ENCODE data around the gene NEURL1.

DNA sequence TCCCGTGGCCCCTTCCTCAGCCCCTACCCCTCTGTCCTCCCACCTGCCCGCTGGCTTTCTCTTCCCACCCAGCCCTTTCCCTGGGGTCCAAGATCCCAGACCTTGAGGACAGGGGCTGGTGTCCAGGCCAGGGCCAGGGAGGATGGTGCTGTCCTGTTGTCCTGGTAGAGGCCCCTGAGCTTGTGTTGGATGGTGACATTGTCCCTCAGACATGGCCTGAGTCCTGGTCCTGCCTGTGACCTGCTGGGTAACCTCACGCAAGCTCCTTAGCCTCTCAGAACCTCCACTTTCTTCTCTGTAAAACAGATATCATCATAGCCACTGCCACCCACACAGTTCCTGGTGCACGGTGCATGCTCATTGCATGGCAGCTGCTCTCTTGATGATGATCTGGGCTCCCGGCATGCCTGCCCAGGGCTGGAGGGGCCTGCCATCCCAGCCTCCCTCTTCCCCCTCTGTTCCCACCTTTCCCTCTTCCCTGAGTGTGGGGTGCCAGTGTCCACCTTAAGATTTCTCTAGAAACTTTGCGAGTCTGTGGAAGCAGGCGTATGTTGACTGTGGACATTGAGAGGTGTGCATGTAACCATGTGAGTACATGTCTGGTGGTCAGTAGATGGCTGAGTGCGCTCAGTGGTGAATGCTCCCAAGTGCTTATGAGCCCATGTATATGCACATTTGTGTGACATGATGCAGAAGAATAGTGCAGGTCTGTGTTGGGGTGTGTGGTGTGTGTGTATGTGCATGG is 60.4 kb downstream of the NEURL1 start:
- no peak for TF ChIP-seq CTCF (IDR thresholded peaks at IDR 0.05)
- TF ChIP-seq EP300 (IDR thresholded peaks at IDR 0.05), result no peak

Data from ovary (tissue), 3 donors.